Tibial artery (tissue), 4 donors: ENCODE data around the gene NPBWR2.
A peak's percentile ranks its signal among the peaks of the same experiment; 100 is the strongest.

Experiments
- DNase-seq, 2 donors: peaks; one replicate each; pipeline ENCODE4 v3.0.0-alpha.2; 2019
- H3K27ac ChIP-seq, 2 donors: fragments of 200-600 bp; sonication (generic) in 1 of 2; 1 replicate in 1 of 2; 2 replicates in 1 of 2; pipeline ENCODE4 v1.5.1; 2018 to 2019; ENCODE audit warnings: mild to moderate bottlenecking in 1 of 2
- H3K27me3 ChIP-seq, 2 donors: fragments of 200-600 bp; sonication (generic) in 1 of 2; one replicate each; pipeline versions ENCODE4 v1.5.1 to v1.6.0; 2016 to 2019
- H3K36me3 ChIP-seq, 3 donors: fragments of 200-600 bp; sonication (generic) in 2 of 3; one replicate each; pipeline ENCODE4 v1.5.1; 2016 to 2019; ENCODE audit warnings: mild to moderate bottlenecking in 2 of 3
- H3K4me1 ChIP-seq, 4 donors: fragments of 200-600 bp; sonication (generic) in 2 of 4; 1 replicate in 3 of 4; 2 replicates in 1 of 4; pipeline ENCODE4 v1.5.1; 2016 to 2019
- H3K4me3 ChIP-seq, 2 donors: fragments of 200-600 bp; sonication (generic) in 1 of 2; 1 replicate in 1 of 2; 2 replicates in 1 of 2; pipeline ENCODE4 v1.5.1; 2018 to 2019; ENCODE audit warnings: mild to moderate bottlenecking in 2 of 2
- H3K9me3 ChIP-seq, 3 donors: fragments of 200-600 bp; sonication (generic) in 1 of 3; one replicate each; pipeline ENCODE4 v1.5.1; 2016 to 2019
- intact Hi-C: fragments of 100-400 bp; cut with DNase I; formaldehyde crosslinking; loops from one replicate; pipeline ENCODE4 v1.15.0; 2023; ENCODE audit warnings: low total_unique reads
- TF ChIP-seq, protein P1 (sequence below), 2 experiments: fragments of 200-600 bp in 1 of 2; fragments of 450-650 bp in 1 of 2; IDR thresholded peaks; one replicate each; pipeline ENCODE4 v1.5.1; 2017 to 2019; ENCODE audit warnings: antibody characterized with exemption in 2 of 2, mild to moderate bottlenecking in 1 of 2, moderate library complexity in 1 of 2

The NPBWR2 gene, protein sequence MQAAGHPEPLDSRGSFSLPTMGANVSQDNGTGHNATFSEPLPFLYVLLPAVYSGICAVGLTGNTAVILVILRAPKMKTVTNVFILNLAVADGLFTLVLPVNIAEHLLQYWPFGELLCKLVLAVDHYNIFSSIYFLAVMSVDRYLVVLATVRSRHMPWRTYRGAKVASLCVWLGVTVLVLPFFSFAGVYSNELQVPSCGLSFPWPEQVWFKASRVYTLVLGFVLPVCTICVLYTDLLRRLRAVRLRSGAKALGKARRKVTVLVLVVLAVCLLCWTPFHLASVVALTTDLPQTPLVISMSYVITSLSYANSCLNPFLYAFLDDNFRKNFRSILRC

DNA sequence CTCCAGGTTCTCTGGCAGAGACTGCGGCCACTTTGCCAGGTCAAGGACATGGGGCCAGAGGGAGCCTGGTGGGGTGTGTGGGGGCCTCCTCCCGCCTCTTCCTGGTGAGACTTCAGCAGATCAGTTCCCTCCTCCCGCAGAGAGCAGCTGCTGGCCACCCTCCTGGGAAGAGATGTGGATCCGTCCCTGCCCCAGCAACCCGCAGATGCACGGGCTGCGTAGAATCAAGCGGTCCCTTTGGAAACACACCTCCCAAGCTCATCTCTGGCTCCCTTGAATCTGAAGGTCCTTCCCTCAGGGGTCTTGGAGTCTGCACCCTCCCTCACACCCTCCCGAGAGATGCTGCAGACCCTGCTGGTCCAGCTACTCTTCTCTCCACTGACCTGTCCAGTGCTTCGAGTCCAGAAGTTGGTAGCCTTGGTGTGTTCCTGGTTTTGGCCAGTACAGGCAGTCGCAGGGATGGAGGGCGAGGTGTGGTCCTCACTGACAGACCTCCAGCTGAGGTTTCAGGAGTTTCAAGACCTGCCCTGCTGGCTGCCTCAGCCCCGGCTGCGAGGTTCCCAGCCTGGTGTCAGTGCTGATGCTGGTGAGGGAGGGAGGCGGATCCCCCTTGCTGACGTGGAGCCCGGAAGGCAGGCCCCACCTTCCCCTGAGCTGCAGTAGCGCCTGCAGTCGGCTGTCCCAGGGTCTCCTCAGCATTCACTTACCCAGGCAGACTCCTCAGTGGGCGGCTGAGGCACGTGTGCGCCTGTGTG lies at the start of gene NPBWR2:
NPBWR2 (minus strand) TSS at position 585 of the 755 bp plus-strand sequence. CDS start 734 bp downstream, outside the sequence.
- Histone ChIP-seq H3K4me3 (no peak within 1 kb of the TSS), H3K9me3 (no peaks in the 10 kb centered on the region), H3K27me3 (peaks cover 0 to 62% of the 10 kb centered on the region in 2 donors), H3K4me1 (peaks cover 0 to 6% (median 2%) of the 10 kb centered on the region in 4 donors), H3K27ac (no peak within 1 kb of the TSS), H3K36me3 (no peaks in the 10 kb centered on the region)
- TF ChIP-seq, protein P1, sequence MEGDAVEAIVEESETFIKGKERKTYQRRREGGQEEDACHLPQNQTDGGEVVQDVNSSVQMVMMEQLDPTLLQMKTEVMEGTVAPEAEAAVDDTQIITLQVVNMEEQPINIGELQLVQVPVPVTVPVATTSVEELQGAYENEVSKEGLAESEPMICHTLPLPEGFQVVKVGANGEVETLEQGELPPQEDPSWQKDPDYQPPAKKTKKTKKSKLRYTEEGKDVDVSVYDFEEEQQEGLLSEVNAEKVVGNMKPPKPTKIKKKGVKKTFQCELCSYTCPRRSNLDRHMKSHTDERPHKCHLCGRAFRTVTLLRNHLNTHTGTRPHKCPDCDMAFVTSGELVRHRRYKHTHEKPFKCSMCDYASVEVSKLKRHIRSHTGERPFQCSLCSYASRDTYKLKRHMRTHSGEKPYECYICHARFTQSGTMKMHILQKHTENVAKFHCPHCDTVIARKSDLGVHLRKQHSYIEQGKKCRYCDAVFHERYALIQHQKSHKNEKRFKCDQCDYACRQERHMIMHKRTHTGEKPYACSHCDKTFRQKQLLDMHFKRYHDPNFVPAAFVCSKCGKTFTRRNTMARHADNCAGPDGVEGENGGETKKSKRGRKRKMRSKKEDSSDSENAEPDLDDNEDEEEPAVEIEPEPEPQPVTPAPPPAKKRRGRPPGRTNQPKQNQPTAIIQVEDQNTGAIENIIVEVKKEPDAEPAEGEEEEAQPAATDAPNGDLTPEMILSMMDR (IDR thresholded peaks at IDR 0.05): no peak
- DNase-seq: peak in 1 of 2 donors; percentile 53
- intact Hi-C loops: no loop called here

DNA sequence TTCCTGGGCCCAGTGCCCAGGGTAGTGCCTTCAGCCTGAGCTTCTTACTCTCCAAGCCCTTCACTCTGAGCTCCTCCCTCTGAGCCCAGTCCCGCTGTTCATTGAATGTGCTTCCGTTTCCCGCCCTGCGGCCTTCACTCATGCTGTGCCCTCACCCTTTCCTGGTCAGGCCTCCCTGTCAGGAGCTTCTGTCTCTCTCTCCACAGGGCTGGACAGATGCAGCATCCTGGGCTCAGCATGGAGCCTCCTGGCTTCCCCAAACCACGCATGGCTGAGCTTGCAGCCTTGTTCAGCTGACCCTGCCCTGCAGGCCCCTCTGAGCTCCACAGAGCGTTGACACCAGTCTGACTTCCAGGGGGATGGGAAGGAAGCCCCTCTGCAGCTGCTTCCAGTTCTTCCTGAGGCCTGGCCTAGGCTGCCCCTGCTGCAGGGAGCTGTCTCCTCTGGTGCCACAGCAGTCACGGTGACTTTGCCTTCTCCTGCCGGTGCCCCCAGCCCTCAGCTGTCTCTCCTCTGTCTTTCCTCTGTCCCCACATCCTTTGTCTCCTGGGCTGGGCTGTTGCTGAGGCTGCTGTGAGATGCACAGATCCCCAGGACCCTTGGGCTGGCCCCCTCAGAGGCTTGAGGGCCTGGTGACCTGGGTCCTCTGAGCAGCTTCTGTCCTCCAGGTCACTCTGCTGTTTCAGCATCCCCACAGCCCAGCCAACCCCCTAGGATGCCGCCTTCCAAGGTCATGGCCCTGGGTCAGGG lies 48.9 kb upstream of the NPBWR2 start:
- no peak for DNase-seq
- Histone ChIP-seq H3K4me1 (no peaks in the 10 kb centered on the region), H3K4me3 (no peak overlapping the region), H3K36me3 (no peaks in the 10 kb centered on the region), H3K9me3 (no peaks in the 10 kb centered on the region), H3K27ac (no peak overlapping the region), H3K27me3 (peaks cover 0 to 84% of the 10 kb centered on the region in 2 donors)
- intact Hi-C loops: no loop called here
- TF ChIP-seq, protein P1 (IDR thresholded peaks at IDR 0.05): no peak

DNA sequence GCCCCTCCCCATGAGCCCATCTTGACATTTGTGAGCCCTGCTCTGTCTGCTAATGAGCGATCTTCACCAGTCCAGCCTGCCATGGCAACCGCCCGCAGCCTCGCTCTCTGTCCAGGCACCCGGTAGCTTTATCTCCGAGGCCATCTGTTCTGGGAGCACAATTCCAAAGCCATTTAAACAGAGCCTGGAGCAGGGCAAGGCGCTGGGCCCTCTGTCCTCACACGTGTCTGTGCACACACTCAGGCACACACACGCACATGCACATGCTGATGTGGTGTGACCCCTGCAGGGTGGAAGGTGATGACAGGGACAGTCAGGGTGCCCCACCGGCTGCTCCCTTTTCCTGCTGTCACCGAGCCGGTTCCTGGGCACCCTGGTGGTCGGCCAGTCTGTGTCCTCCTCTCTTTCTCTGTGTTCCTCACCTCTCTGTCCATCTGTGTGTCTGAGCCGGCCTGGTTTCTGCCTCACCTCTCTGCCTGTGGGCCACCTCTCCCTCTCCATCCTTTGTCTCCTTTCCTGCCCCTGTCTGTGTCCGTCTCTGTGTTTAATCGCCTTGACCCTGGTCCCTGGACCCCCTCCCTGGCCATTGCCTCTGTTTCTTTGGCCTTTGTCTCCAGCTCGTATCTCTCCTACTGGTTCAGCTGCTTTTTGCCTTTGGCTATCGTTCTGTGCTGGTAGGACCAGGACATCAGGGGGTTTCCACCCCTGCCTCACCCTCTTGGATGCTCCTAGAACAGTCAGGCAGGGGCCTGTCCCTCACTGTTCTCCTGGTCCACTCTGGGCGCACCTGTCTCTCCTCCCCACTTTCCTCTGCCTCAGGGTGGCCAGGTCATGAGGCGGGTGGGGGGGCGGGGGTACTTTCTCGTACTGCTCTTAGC lies 48.1 kb upstream of the NPBWR2 start:
- no peak for DNase-seq
- Histone ChIP-seq H3K36me3 (no peaks in the 10 kb centered on the region), H3K27me3 (peaks cover 0 to 76% of the 10 kb centered on the region in 2 donors), H3K27ac (no peak overlapping the region), H3K4me3 (no peak overlapping the region), H3K4me1 (no peaks in the 10 kb centered on the region), H3K9me3 (no peaks in the 10 kb centered on the region)
- TF ChIP-seq, protein P1 (IDR thresholded peaks at IDR 0.05): no peak
- intact Hi-C loops: no loop called here

DNA sequence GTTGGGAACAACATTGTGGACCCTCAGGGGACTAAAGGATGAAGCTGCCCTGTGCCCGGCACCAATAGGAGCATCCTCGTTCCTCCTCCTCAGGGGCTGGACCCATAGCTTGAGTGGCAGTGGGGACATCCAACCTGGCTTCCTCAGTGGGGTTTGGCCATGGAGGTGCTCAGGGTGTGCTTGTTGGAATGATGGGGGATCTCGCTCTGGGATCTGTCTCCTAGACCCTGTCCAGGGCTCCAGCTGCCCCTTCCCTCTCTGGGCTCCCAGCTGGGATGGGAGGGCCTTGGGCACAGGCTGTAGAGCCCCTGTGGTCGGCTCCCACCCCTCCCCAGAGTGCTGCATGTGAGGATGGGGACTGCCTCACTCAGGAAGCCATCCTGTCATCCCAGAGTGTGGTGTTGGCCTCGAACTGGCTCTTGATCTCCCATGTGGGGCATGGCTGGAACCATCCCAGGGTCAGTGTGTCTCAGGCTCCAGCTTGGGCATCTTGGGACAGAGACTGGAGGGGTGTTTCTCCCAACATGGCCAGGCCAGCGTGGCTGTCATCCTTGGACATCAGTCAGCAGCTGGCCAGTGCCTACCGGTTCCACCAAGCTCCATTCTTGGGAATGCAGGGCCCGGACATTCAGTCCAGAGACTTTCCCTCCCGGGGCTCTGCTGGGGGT lies 47.4 kb upstream of the NPBWR2 start:
- H3K36me3 ChIP-seq: no peaks in the 10 kb centered on the region
- no peak overlapping the region for H3K27ac ChIP-seq
- DNase-seq: no peak
- H3K27me3 ChIP-seq: peaks cover 0 to 68% of the 10 kb centered on the region in 2 donors
- H3K4me1 ChIP-seq: no peaks in the 10 kb centered on the region
- TF ChIP-seq, protein P1 (IDR thresholded peaks at IDR 0.05): no peak
- no peaks in the 10 kb centered on the region for H3K9me3 ChIP-seq
- H3K4me3 ChIP-seq: no peak overlapping the region
- intact Hi-C loops: no loop called here
